ENCODE measurements around the gene SV2C. TPM values are rescaled to one million over a fixed set of nuclear protein-coding genes. Genes with fewer than 3 reads are reported as not detected.

SV2C gene
- total and polyA plus RNA-seq, 8 donors, result 0.13 to 30.8 (median 1.4) TPM; not detected in 2

GRCh38 chr5:76134003-76134402 is 50.8 kb downstream of the SV2C start:
- Histone ChIP-seq H3K9me3 (no peaks in the 10 kb centered on the region), H3K27me3 (peaks cover 0 to 3% (median 0%) of the 10 kb centered on the region in 3 donors)

GRCh38 chr5:76134646-76135045 is 51.5 kb downstream of the SV2C start:
- Histone ChIP-seq H3K27me3 (peaks cover 0 to 3% (median 0%) of the 10 kb centered on the region in 3 donors), H3K9me3 (no peaks in the 10 kb centered on the region), H3K4me3 (no peak overlapping the region), H3K27ac (no peak overlapping the region), H3K4me1 (no peaks in the 10 kb centered on the region), H3K36me3 (no peaks in the 10 kb centered on the region)
- intact Hi-C loops (cut with DNase I; ENCODE audit: low total_unique reads), result no loop called here
- DNase-seq, result no peak
- WGBS, 5 donors, result 30 to 53% (median 43%) methylated on average over 1 of the region's 1 CpG
- TF ChIP-seq EP300 (IDR thresholded peaks at IDR 0.05) (no peak), POLR2AphosphoS5 (IDR thresholded peaks at IDR 0.05) (no peak), CTCF (IDR thresholded peaks at IDR 0.05) (no peak), POLR2A (IDR thresholded peaks at IDR 0.05) (no peak)

More at GRCh38 chr5:76134003-76134402, 50.8 kb downstream of the SV2C start:
- no peaks in the 10 kb centered on the region for H3K4me1 ChIP-seq
- intact Hi-C loops (cut with DNase I; ENCODE audit: low total_unique reads), result no loop called here
- no peak for DNase-seq
- H3K27ac ChIP-seq, result no peak overlapping the region
- H3K36me3 ChIP-seq, result no peaks in the 10 kb centered on the region
- TF ChIP-seq EP300 (IDR thresholded peaks at IDR 0.05), result no peak
- TF ChIP-seq POLR2A (IDR thresholded peaks at IDR 0.05), result no peak
- TF ChIP-seq CTCF (IDR thresholded peaks at IDR 0.05), result no peak
- TF ChIP-seq POLR2AphosphoS5 (IDR thresholded peaks at IDR 0.05), result no peak
- WGBS, 5 donors, result 34 to 47% (median 41%) methylated on average over 1 of the region's 1 CpG
- H3K4me3 ChIP-seq, result no peak overlapping the region

- Histone ChIP-seq H3K27ac (no peak overlapping the region), H3K4me3 (no peak overlapping the region), H3K27me3 (peaks cover 0 to 3% (median 0%) of the 10 kb centered on the region in 3 donors), H3K36me3 (no peaks in the 10 kb centered on the region), H3K9me3 (no peaks in the 10 kb centered on the region), H3K4me1 (no peaks in the 10 kb centered on the region)
- intact Hi-C loops (cut with DNase I; ENCODE audit: low total_unique reads), result no loop called here
- DNase-seq, result no peak
- WGBS, 5 donors, result 62 to 76% (median 74%) methylated on average over 3 of the region's 3 CpGs
- TF ChIP-seq POLR2AphosphoS5 (IDR thresholded peaks at IDR 0.05), result no peak
- TF ChIP-seq CTCF (IDR thresholded peaks at IDR 0.05), result no peak
- no peak for TF ChIP-seq POLR2A (IDR thresholded peaks at IDR 0.05)
- TF ChIP-seq EP300 (IDR thresholded peaks at IDR 0.05), result no peak
Measured at GRCh38 chr5:76137887-76138542, 54.8 kb downstream of the SV2C start.

GRCh38 chr5:76143884-76144283 is 60.7 kb downstream of the SV2C start:
- H3K9me3 ChIP-seq, result no peaks in the 10 kb centered on the region
- DNase-seq, result no peak
- H3K27me3 ChIP-seq, result no peaks in the 10 kb centered on the region
- TF ChIP-seq POLR2A (IDR thresholded peaks at IDR 0.05) (no peak), EP300 (IDR thresholded peaks at IDR 0.05) (no peak), POLR2AphosphoS5 (IDR thresholded peaks at IDR 0.05) (no peak), CTCF (IDR thresholded peaks at IDR 0.05) (no peak)
- H3K4me1 ChIP-seq, result no peaks in the 10 kb centered on the region
- H3K36me3 ChIP-seq, result no peaks in the 10 kb centered on the region
- 59 to 86% (median 71%) methylated on average over 3 of the region's 3 CpGs for WGBS, 5 donors
- intact Hi-C loops (cut with DNase I; ENCODE audit: low total_unique reads), result no loop called here
- no peak overlapping the region for H3K4me3 ChIP-seq
- no peak overlapping the region for H3K27ac ChIP-seq
